ENCODE data around the gene JMJD6. TPM values are rescaled to one million over a fixed set of nuclear protein-coding genes. Genes with fewer than 3 reads are reported as not detected.
"Not testable (repeated sequence)": the region's sequence is repeated elsewhere in the genome, so short reads cannot be mapped to it uniquely, and the experiment has no call there.

Gene JMJD6
- total RNA-seq, 1 donor from 2014 or later = 68.6 TPM

DNA sequence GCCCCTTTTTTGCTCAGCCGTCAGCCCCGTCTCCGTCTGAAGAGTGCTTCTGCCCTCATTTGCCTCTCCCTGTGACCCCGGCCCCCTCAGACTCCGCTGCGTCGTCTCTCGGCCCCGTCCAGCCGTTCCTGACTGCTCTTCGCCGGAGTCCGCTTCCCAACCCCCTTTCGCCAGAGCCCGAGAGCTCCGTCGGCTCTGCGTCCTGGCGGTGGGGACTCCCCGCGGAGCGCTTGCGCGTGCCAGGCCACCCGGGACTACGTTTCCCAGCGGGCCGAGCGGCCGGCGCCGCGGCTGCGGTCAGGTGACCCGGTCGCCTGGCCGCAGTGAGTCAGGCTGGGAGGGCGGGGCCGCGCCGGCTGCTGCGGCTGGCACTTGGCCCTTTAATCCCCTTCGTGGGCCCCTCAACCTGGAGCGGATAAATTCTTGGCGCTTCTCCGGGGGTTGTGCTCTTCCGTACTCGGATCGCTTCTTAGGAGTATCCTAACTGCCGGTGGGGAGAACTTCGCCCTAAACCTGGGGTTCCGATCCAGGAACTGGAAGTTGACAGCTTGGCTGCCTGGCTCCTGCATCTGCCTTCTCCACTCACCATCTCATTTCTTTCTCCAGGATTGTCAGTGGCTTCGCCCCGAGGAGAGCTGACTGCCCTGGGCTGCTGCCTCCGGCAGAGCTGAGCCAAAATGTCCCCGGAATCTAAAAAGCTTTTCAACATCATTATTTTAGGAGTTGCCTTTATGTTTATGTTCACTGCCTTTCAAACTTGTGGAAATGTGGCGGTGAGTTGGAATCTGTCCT lies 11.5 kb upstream of the JMJD6 start, which contains the start of gene MFSD11:
TSS of gene MFSD11 (plus strand) at position 444 of the 792 bp plus-strand sequence. CDS start at position 678, 234 bp downstream.
- intact Hi-C loops (cut with micrococcal nuclease) = no loop called here

GRCh38 chr17:76737082-76737675 lies 10.8 kb upstream of the JMJD6 start, which contains the start of gene SRSF2:
Gene SRSF2 (minus strand): TSS chr17:76737331. CDS start chr17:76737160, 171 bp downstream.
- intact Hi-C loops (cut with micrococcal nuclease) = no loop called here
- peak; percentile 88 for ATAC-seq
- DNase-seq = peak; percentile 99

More for the DNA sequence above, 11.5 kb upstream of the JMJD6 start, which contains the start of gene MFSD11:
- ATAC-seq (peak; percentile 83), DNase-seq (peak; percentile 95)

DNA sequence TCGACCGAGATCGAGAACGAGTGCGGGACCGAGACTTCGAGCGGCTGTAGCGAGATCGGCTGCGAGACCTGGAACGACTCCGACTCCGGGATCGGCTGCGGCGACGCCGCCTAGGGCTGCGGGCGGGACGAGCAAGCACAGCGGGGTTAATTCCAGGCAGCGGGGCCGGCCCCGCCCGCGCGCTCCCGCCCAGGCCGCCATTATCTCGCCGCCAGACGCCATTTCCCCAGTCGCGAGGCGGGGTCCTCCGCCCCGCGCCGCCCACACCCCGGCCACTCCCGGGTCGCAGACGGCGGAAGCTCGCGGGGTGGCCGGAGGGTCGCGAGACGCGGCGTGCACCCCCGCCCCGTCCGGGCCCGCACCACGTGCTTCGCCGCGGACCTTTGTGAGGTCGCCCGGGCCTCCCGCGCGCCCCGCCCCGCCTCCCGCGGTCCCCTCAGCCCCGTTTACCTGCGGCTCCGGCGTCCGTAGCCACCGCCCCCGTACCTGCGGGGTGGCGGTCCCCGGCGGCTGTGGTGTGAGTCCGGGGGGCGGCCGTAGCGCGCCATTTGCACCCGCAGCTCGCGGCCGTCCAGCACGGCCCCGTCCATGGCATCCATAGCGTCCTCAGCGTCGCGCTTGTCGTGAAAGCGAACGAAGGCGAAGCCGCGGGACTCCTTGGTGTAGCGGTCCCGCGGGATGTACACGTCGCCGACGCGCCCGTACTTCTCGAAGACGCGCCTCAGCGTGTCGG lies 10.1 kb upstream of the JMJD6 start:
- DNase-seq (peak; percentile 89), ATAC-seq (peak; percentile 57)
- intact Hi-C loops (cut with micrococcal nuclease) = no loop called here

DNA sequence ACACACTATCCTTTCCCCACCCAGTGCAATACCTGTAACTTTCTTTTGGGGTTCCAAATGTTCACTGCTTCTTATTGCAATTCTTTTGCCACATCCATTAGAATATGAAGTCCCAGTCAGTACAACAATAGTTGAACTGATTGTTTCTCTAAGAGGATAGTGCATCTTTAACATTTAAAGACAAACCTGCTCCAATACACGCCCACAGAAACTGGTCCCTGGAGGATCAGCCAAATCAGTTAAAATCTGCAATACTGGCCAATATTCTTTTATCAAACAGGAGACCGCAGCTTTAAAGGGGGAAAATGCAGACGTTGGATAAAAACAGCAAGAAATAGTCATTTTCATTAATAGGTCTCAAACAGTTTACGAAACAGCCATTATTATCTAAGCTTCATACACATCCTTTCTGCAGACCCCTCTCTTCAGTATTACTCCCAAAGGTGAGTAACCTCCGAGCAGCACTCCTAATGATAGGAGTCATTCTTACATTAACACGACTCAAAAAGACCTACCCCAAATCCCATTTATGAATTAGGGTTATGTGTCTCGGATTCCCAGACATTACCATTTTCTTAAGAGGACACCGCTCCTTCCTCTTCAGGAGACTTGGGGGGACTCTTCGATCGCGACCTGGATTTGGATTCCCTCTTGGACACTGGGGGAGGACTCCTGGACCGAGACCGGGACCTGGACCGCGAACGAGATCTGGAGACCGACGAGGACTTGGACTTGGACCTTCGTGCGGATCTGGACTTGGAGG lies 9.4 kb upstream of the JMJD6 start:
- intact Hi-C loops (cut with micrococcal nuclease) = no loop called here
- ATAC-seq (no peak), DNase-seq (no peak)

DNA sequence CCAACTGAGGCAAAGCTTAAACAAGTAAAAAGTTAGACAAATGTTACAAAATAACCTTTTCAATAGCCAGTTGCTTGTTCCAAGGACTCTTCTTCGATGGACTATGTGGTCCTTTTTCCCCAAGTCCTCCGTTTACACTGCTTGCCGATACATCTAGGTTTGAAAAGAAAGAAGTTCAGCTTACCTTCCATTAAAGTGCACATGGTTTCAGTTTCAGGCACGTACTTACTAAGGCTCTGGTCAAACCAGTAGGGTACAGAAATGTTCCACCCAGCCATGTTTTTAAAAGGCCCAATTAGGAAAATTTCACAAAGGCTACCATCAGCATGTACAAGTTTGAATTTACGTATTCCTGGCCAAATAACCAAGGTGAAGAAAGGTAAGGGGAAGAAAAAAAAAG lies 8.6 kb upstream of the JMJD6 start:
- intact Hi-C loops (cut with micrococcal nuclease) = no loop called here
- no peak for DNase-seq
- no peak for ATAC-seq

- intact Hi-C loops (cut with micrococcal nuclease) = no loop called here
- DNase-seq = no peak
- ATAC-seq = no peak
Measured at GRCh38 chr17:76734080-76734840, 7.9 kb upstream of the JMJD6 start.

DNA sequence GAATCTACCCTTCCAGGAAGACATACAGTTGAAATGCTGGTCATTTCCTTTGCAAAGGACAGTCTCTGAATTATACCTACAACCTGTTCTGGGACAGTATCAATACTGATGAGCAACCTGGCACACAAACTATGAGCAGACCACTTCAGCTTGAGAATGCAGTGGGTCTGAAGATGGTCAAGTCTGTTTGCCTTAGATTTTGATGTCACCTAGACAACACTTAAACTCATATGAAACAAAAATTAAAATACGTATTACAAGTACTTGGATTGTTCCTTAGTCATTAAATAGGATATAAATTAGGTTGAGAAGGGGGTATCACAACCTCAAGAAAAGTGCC lies 7.2 kb upstream of the JMJD6 start:
- DNase-seq = no peak
- intact Hi-C loops (cut with micrococcal nuclease) = no loop called here
- no peak for ATAC-seq

- no peak for ATAC-seq
- intact Hi-C loops (cut with micrococcal nuclease) = no loop called here
- no peak for DNase-seq
Measured at GRCh38 chr17:76732734-76733617, 6.6 kb upstream of the JMJD6 start.

- ATAC-seq; DNase-seq; intact Hi-C loops (cut with micrococcal nuclease): not testable (repeated sequence)
Measured at GRCh38 chr17:76731800-76732733, 5.7 kb upstream of the JMJD6 start.

- intact Hi-C loops (cut with micrococcal nuclease) = no loop called here
- ATAC-seq (no peak), DNase-seq (no peak)
Measured at GRCh38 chr17:76727745-76728456, 1.5 kb upstream of the JMJD6 start.

GRCh38 chr17:76726776-76727718 lies 641 bp upstream of the JMJD6 start, which contains the start of gene METTL23:
Gene METTL23 (plus strand): TSS chr17:76726839. CDS start chr17:76729711, 2,872 bp downstream.
- intact Hi-C loops (cut with micrococcal nuclease) = no loop called here

DNA sequence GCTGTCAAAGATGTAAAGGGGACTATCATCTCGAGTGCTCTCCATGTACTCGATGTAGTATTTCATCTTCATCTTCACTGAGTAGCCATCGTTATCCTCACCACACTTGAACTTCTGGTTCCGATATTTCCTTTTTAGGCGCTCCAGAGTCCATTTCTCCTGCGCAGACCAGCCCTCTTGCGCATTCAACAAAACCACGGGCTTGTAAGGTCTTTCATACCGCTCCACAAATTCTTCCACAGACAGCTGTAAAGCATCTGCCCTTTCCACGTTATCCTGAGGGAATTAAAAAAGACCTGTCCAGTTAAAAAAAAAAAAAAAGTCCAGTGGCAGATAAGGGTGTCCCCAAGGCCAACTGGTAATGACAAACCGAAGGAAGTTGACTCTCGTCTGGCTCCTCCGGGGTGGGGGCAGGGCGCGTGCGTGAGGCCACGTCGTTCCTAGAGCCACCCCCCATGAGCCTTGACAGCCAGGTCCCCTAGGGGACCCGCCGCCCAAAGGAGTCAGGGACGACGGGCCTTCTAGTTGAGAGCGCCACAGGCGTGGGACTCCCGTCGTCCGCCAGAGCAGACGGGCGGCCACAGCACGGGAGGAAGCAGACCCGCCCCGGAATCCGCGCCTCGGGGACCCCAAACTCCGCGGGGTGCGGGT lies 701 bp downstream of the JMJD6 start:
- intact Hi-C loops (cut with micrococcal nuclease) = no loop called here
- DNase-seq (peak; percentile 85), ATAC-seq (peak; percentile 58)

More at GRCh38 chr17:76726776-76727718, 641 bp upstream of the JMJD6 start, which contains the start of gene METTL23:
- peak; percentile 66 for ATAC-seq
- DNase-seq = peak; percentile 92

- no peak for ATAC-seq
- intact Hi-C loops (cut with micrococcal nuclease) = no loop called here
Measured at GRCh38 chr17:76723812-76724211, 2.6 kb downstream of the JMJD6 start.

GRCh38 chr17:76722977-76723376 lies 3.4 kb downstream of the JMJD6 start:
- DNase-seq; ATAC-seq; intact Hi-C loops (cut with micrococcal nuclease): not testable (repeated sequence)

More at GRCh38 chr17:76723812-76724211, 2.6 kb downstream of the JMJD6 start:
- no peak for DNase-seq

Data from left ventricle myocardium superior (tissue), 1 donor.